Epithelial cell of esophagus (primary cell): ENCODE measurements around the gene TOLLIP.
"Not testable (repeated sequence)": the region's sequence is repeated elsewhere in the genome, so short reads cannot be mapped to it uniquely, and the experiment has no call there.

Experiments
- DNase-seq: peaks from one replicate; pipeline ENCODE4 v3.0.0; 2010; ENCODE audit warnings: low read depth
- H3K4me3 ChIP-seq: 2 replicates; pipeline ENCODE4 v1.5.1; 2011; ENCODE audit warnings: mild to moderate bottlenecking, low read length, control low read depth
- TF ChIP-seq, protein P1 (sequence below): IDR thresholded peaks from 2 replicates; pipeline ENCODE4 v1.5.1; 2011; ENCODE audit warnings: low read depth, mild to moderate bottlenecking, low read length, control low read depth, inconsistent platforms; ENCODE audit not compliant: insufficient read depth; ENCODE audit errors: missing control alignments

TOLLIP gene

GRCh38 chr11:1254733-1255132, 54.7 kb downstream of the TOLLIP start:
- DNase-seq = no peak
- H3K4me3 ChIP-seq = no peak overlapping the region
- TF ChIP-seq, protein P1, sequence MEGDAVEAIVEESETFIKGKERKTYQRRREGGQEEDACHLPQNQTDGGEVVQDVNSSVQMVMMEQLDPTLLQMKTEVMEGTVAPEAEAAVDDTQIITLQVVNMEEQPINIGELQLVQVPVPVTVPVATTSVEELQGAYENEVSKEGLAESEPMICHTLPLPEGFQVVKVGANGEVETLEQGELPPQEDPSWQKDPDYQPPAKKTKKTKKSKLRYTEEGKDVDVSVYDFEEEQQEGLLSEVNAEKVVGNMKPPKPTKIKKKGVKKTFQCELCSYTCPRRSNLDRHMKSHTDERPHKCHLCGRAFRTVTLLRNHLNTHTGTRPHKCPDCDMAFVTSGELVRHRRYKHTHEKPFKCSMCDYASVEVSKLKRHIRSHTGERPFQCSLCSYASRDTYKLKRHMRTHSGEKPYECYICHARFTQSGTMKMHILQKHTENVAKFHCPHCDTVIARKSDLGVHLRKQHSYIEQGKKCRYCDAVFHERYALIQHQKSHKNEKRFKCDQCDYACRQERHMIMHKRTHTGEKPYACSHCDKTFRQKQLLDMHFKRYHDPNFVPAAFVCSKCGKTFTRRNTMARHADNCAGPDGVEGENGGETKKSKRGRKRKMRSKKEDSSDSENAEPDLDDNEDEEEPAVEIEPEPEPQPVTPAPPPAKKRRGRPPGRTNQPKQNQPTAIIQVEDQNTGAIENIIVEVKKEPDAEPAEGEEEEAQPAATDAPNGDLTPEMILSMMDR = no peak

DNA sequence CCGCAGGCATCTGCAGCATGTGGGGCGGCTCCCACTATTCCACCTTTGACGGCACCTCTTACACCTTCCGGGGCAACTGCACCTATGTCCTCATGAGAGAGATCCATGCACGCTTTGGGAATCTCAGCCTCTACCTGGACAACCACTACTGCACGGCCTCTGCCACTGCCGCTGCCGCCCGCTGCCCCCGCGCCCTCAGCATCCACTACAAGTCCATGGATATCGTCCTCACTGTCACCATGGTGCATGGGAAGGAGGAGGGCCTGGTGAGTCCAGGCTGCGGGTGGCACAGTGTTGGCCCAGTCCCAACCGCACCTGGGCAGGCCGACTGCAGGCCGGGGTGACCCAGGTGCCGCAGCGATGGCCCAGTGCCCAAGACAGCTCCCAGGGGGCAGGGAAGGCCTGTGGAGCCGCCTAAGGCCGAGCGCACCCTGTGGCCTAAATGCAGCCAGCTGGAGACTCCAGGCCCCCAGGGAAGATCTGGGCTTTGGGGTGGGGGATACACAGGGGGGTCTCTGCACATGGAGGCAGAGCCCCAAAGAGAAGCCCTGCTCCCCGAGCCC, 55.3 kb downstream of the TOLLIP start:
- TF ChIP-seq, protein P1 = no peak

DNA sequence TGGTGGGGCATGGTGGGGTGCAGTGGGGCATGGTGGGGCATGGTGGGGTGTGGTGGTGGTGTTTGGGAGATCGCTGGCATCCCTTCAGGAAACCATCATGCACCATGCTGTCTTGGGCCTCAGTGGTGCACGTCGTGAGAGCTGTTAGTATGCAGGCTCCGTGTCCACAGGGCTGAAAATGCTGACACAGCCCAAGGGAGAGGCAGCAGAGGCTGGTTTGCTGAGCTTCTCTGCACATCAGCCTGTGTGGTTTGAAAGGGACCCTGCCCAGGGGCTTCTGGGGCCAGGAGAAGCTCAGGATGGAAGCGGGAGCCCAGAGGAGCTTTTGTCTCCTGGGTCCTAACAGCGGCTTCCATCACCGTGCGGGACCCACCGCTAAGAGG, 56.3 kb downstream of the TOLLIP start:
- DNase-seq = no peak
- no peak overlapping the region for H3K4me3 ChIP-seq

More for the DNA sequence above, 55.3 kb downstream of the TOLLIP start:
- no peak overlapping the region for H3K4me3 ChIP-seq
- no peak for DNase-seq

DNA sequence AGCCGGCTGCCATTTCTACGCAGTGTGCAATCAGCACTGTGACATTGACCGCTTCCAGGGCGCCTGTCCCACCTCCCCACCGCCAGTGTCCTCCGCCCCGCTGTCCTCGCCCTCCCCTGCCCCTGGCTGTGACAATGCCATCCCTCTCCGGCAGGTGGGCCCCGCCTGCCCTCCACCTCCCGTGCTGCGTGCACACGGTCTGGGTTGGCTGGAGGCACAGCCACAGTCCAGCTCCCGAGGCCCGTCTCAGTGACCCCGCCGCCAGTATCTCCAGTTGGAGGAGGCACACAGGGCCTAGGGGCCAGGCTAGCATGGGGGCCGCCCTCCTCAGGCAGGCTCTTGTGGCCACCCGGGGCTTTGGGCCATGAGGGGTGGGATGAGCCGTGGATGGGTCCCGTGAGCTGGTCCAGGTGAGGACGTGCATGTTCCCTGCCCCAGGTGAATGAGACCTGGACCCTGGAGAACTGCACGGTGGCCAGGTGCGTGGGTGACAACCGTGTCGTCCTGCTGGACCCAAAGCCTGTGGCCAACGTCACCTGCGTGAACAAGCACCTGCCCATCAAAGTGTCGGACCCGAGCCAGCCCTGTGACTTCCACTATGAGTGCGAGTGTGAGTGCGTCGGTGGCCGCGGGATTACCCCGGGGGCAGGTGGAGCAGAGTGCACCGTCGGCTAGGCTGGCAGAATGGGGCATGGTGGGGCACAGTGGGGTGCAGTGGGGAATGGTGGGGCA, 56.9 kb downstream of the TOLLIP start:
- no peak for DNase-seq
- TF ChIP-seq, protein P1 = no peak
- no peak overlapping the region for H3K4me3 ChIP-seq

More for the DNA sequence above, 56.3 kb downstream of the TOLLIP start:
- TF ChIP-seq, protein P1 = no peak

- no peak for DNase-seq
- TF ChIP-seq, protein P1 = no peak
- H3K4me3 ChIP-seq = no peak overlapping the region
These were observed 58.1 kb downstream of the TOLLIP start for GRCh38 chr11:1251236-1251770.

DNA sequence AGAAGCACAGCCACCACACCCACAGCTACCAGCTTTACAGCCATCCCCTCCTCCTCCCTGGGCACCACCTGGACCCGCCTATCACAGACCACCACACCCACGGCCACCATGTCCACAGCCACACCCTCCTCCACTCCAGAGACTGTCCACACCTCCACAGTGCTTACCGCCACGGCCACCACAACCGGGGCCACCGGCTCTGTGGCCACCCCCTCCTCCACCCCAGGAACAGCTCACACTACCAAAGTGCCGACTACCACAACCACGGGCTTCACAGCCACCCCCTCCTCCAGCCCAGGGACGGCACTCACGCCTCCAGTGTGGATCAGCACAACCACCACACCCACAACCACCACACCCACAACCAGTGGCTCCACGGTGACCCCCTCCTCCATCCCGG, 59.0 kb downstream of the TOLLIP start:
- DNase-seq, H3K4me3 ChIP-seq: not testable (repeated sequence)

DNA sequence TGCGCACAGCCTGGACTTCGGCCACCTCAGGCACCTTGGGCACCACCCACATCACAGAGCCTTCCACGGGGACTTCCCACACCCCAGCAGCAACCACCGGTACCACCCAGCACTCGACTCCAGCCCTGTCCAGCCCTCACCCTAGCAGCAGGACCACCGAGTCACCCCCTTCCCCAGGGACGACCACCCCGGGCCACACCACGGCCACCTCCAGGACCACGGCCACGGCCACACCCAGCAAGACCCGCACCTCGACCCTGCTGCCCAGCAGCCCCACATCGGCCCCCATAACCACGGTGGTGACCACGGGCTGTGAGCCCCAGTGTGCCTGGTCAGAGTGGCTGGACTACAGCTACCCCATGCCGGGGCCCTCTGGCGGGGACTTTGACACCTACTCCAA, 60.5 kb downstream of the TOLLIP start:
- not testable (repeated sequence) for H3K4me3 ChIP-seq, DNase-seq

GRCh38 chr11:1247026-1247425, 62.4 kb downstream of the TOLLIP start:
- not testable (repeated sequence) for DNase-seq, H3K4me3 ChIP-seq

DNA sequence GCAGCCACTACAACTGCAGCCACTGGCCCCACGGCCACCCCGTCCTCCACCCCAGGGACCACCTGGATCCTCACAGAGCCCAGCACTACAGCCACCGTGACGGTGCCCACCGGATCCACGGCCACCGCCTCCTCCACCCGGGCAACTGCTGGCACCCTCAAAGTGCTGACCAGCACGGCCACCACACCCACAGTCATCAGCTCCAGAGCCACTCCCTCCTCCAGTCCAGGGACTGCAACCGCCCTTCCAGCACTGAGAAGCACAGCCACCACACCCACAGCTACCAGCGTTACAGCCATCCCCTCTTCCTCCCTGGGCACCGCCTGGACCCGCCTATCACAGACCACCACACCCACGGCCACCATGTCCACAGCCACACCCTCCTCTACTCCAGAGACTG, 63.1 kb downstream of the TOLLIP start:
- DNase-seq, H3K4me3 ChIP-seq: not testable (repeated sequence)

GRCh38 chr11:1245717-1246116, 63.7 kb downstream of the TOLLIP start:
- not testable (repeated sequence) for DNase-seq, H3K4me3 ChIP-seq

- DNase-seq = not testable (repeated sequence)
These were observed 64.9 kb downstream of the TOLLIP start for GRCh38 chr11:1244557-1244956.

GRCh38 chr11:1243521-1243920, 65.9 kb downstream of the TOLLIP start:
- H3K4me3 ChIP-seq, DNase-seq: not testable (repeated sequence)

More at GRCh38 chr11:1244557-1244956, 64.9 kb downstream of the TOLLIP start:
- not testable (repeated sequence) for H3K4me3 ChIP-seq

DNA sequence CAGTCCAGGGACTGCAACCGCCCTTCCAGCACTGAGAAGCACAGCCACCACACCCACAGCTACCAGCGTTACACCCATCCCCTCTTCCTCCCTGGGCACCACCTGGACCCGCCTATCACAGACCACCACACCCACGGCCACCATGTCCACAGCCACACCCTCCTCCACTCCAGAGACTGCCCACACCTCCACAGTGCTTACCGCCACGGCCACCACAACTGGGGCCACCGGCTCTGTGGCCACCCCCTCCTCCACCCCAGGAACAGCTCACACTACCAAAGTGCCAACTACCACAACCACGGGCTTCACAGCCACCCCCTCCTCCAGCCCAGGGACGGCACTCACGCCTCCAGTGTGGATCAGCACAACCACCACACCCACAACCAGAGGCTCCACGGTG, 66.7 kb downstream of the TOLLIP start:
- not testable (repeated sequence) for DNase-seq, H3K4me3 ChIP-seq
